ENCODE results near the gene KIF25. TPM values are rescaled to one million over a fixed set of nuclear protein-coding genes. Genes with fewer than 3 reads are reported as not detected.

The KIF25 gene
- total RNA-seq, 1 donor from 2014 or later, result not detected

- TF ChIP-seq CTCF (IDR thresholded peaks at IDR 0.05; ENCODE audit: unreplicated experiment), result no peak
- no peaks in the 10 kb centered on the region for H3K36me3 Mint-ChIP-seq (ENCODE audit: low read depth, unreplicated experiment)
- H3K27ac Mint-ChIP-seq (ENCODE audit: unreplicated experiment), result no peak overlapping the region
- no peaks in the 10 kb centered on the region for H3K9me3 Mint-ChIP-seq (ENCODE audit: unreplicated experiment)
- no peaks in the 10 kb centered on the region for H3K27me3 Mint-ChIP-seq (ENCODE audit: unreplicated experiment)
- DNase-seq (ENCODE audit: low spot score), result no peak
- H3K4me3 Mint-ChIP-seq (ENCODE audit: unreplicated experiment), result no peak overlapping the region
- H3K4me1 Mint-ChIP-seq (ENCODE audit: unreplicated experiment), result no peaks in the 10 kb centered on the region
Observed at GRCh38 chr6:168055696-168056489, 58.4 kb downstream of the KIF25 start.

GRCh38 chr6:168056892-168057527 lies 59.5 kb downstream of the KIF25 start:
- no peaks in the 10 kb centered on the region for H3K9me3 Mint-ChIP-seq (ENCODE audit: unreplicated experiment)
- no peaks in the 10 kb centered on the region for H3K4me1 Mint-ChIP-seq (ENCODE audit: unreplicated experiment)
- no peaks in the 10 kb centered on the region for H3K36me3 Mint-ChIP-seq (ENCODE audit: low read depth, unreplicated experiment)
- no peak for TF ChIP-seq CTCF (IDR thresholded peaks at IDR 0.05; ENCODE audit: unreplicated experiment)
- H3K27ac Mint-ChIP-seq (ENCODE audit: unreplicated experiment), result no peak overlapping the region
- no peak for DNase-seq (ENCODE audit: low spot score)
- H3K27me3 Mint-ChIP-seq (ENCODE audit: unreplicated experiment), result no peaks in the 10 kb centered on the region
- H3K4me3 Mint-ChIP-seq (ENCODE audit: unreplicated experiment), result no peak overlapping the region

- H3K36me3 Mint-ChIP-seq (ENCODE audit: low read depth, unreplicated experiment), result no peaks in the 10 kb centered on the region
- H3K4me1 Mint-ChIP-seq (ENCODE audit: unreplicated experiment), result no peaks in the 10 kb centered on the region
- DNase-seq (ENCODE audit: low spot score), result no peak
- no peak overlapping the region for H3K4me3 Mint-ChIP-seq (ENCODE audit: unreplicated experiment)
- TF ChIP-seq CTCF (IDR thresholded peaks at IDR 0.05; ENCODE audit: unreplicated experiment), result no peak
- H3K27ac Mint-ChIP-seq (ENCODE audit: unreplicated experiment), result no peak overlapping the region
- no peaks in the 10 kb centered on the region for H3K9me3 Mint-ChIP-seq (ENCODE audit: unreplicated experiment)
- no peaks in the 10 kb centered on the region for H3K27me3 Mint-ChIP-seq (ENCODE audit: unreplicated experiment)
Observed at GRCh38 chr6:168057836-168058235, 60.4 kb downstream of the KIF25 start.

GRCh38 chr6:168058691-168059551 lies 61.5 kb downstream of the KIF25 start:
- no peaks in the 10 kb centered on the region for H3K9me3 Mint-ChIP-seq (ENCODE audit: unreplicated experiment)
- no peak overlapping the region for H3K4me3 Mint-ChIP-seq (ENCODE audit: unreplicated experiment)
- DNase-seq (ENCODE audit: low spot score), result no peak

More at GRCh38 chr6:168058691-168059551, 61.5 kb downstream of the KIF25 start:
- Mint-ChIP-seq H3K4me1 (ENCODE audit: unreplicated experiment) (no peaks in the 10 kb centered on the region), H3K27ac (ENCODE audit: unreplicated experiment) (no peak overlapping the region), H3K27me3 (ENCODE audit: unreplicated experiment) (no peaks in the 10 kb centered on the region), H3K36me3 (ENCODE audit: low read depth, unreplicated experiment) (no peaks in the 10 kb centered on the region)
- no peak for TF ChIP-seq CTCF (IDR thresholded peaks at IDR 0.05; ENCODE audit: unreplicated experiment)

Measured in endothelial cell (in vitro differentiated cells).